T-cell (primary cell): Measurements from ENCODE around the gene LRRC75B. TPM values are rescaled to one million over a fixed set of nuclear protein-coding genes. Genes with fewer than 3 reads are reported as not detected.

Experiments
- ATAC-seq, 4 experiments: fragments of 200-7000 bp in 3 of 4; fragments of 150-1000 bp in 1 of 4; cut with Tn5 transposase; replicated peaks in 1 of 4; 1 replicate in 3 of 4; 2 replicates in 1 of 4; pipeline ENCODE4 v1.10.0; 2021; ENCODE audit warnings: moderate library complexity in 3 of 4, mild to moderate bottlenecking in 2 of 4, moderate number of reproducible peaks in 1 of 4
- CTCF ChIA-PET, 2 donors: fragments of 300-600 bp; sonication (Branson Sonifier 250); formaldehyde crosslinking; loops; one replicate each; lab custom pipeline; 2022; ENCODE audit warnings: antibody characterized with exemption in 2 of 2; lab: Charles Lee
- POLR2A ChIA-PET, 2 donors: fragments of 300-600 bp; sonication (Branson Sonifier 250); formaldehyde crosslinking; loops; one replicate each; lab custom pipeline; 2022; ENCODE audit warnings: antibody characterized with exemption in 2 of 2; lab: Charles Lee
- DNase-seq, 35 experiments: peaks; one replicate each; pipeline versions ENCODE4 v3.0.0 to v3.0.0-alpha.2; 2013 to 2023
- H3K27ac ChIP-seq: one replicate; pipeline ENCODE4 v1.5.1; 2013; ENCODE audit warnings: low read length
- H3K27me3 ChIP-seq, 2 experiments: replicated peaks in 1 of 2; 1 replicate in 1 of 2; 2 replicates in 1 of 2; pipeline versions ENCODE4 v1.6.1 to v1.7.0; 2013; ENCODE audit warnings: low read length in 1 of 2, mixed read lengths in 1 of 2; ENCODE audit not compliant: control insufficient read depth in 2 of 2, insufficient read depth in 2 of 2; ENCODE audit errors: extremely low read depth in 1 of 2
- H3K36me3 ChIP-seq, 2 donors: 1 replicate in 1 of 2; 2 replicates in 1 of 2; pipeline versions ENCODE4 v1.6.1 to v1.7.0; 2013; ENCODE audit warnings: low read length in 1 of 2; ENCODE audit not compliant: control insufficient read depth in 2 of 2, insufficient read depth in 1 of 2; ENCODE audit errors: extremely low read depth in 1 of 2
- H3K4me1 ChIP-seq, 2 experiments: 1 replicate in 1 of 2; 2 replicates in 1 of 2; pipeline versions ENCODE4 v1.6.1 to v1.7.0; 2013; ENCODE audit warnings: low read length in 2 of 2, mixed read lengths in 1 of 2; ENCODE audit not compliant: insufficient read depth in 2 of 2, control insufficient read depth in 1 of 2; ENCODE audit errors: extremely low read depth in 1 of 2
- H3K4me3 ChIP-seq, 2 donors: 1 replicate in 1 of 2; 2 replicates in 1 of 2; pipeline versions ENCODE4 v1.5.1 to v1.7.0; 2013; ENCODE audit warnings: mild to moderate bottlenecking in 2 of 2, low read length in 1 of 2, moderate library complexity in 1 of 2; ENCODE audit not compliant: control insufficient read depth in 1 of 2; ENCODE audit errors: extremely low read depth in 1 of 2
- H3K9me3 ChIP-seq: 2 replicates; pipeline ENCODE4 v1.7.0; 2013
- H3K27ac Mint-ChIP-seq, 2 donors: one replicate each; pipeline ENCODE4 v1.8.0; 2020 to 2021; ENCODE audit warnings: mild to moderate bottlenecking in 2 of 2, mixed read lengths in 2 of 2
- H3K27me3 Mint-ChIP-seq, 2 donors: one replicate each; pipeline ENCODE4 v1.8.0; 2021 to 2022; ENCODE audit warnings: mixed read lengths in 2 of 2
- H3K36me3 Mint-ChIP-seq: one replicate; pipeline ENCODE4 v1.8.0; 2021; ENCODE audit warnings: mixed read lengths
- H3K4me1 Mint-ChIP-seq, 3 donors: one replicate each; pipeline ENCODE4 v1.8.0; 2020 to 2022; ENCODE audit warnings: mixed read lengths in 3 of 3, mild to moderate bottlenecking in 1 of 3
- H3K4me3 Mint-ChIP-seq, 3 donors: one replicate each; pipeline ENCODE4 v1.8.0; 2020 to 2022; ENCODE audit warnings: mild to moderate bottlenecking in 3 of 3, mixed read lengths in 3 of 3, moderate library complexity in 3 of 3
- H3K9me3 Mint-ChIP-seq, 3 donors: one replicate each; pipeline ENCODE4 v1.8.0; 2020 to 2022; ENCODE audit warnings: mixed read lengths in 3 of 3
- WGBS: methylation state at CpG from one replicate; pipeline ENCODE4 v1.1.5; 2013; ENCODE audit warnings: missing lambda C conversion rate; ENCODE audit not compliant: insufficient coverage; 5-methylcytosine and 5-hydroxymethylcytosine counted together
- total RNA-seq, 35 experiments: library from RNA in 6 of 35; stranded (reverse) in 6 of 35; fragments of 120-200 nt in 1 of 35; gene quantifications; one replicate each; pipeline versions ENCODE4 v1.2.1 to v1.2.4 and lab custom pipeline; 2013 to 2026

The LRRC75B gene
- total RNA-seq, 5 donors from 2014 or later (not counting 1 experiment from before 2014, with no cell fraction given): 0.47 to 0.72 (median 0.54) TPM; not detected in 2

DNA sequence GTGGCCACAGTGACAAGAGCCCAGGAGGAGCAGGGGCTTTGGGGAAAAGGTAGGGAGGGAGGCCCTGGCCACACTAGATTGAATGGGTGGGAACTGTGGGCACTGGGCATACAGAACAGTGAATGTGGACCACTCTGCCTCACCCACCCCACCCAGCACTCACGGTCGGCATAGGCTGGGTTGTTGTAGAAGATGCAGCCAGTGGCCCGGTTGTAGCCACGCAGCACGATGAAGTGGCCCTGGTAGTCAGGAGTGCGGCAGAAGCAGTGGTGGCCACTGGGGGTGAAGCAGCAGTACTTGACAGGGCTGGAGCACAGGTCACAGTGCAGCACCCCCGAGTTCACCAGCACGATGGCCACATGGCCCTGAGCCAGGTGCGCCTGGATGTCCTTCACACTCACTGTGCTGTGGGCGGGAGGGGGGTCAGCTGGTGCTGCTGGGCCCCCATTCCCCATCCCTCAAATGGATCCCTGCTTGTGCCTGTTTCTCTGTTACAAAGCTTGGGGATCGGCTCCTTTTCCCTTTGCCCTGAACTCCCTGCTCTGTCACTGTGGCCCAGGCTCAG lies 49.1 kb downstream of the LRRC75B start:
- Mint-ChIP-seq H3K4me1 (peaks cover 0 to 6% (median 0%) of the 10 kb centered on the region in 3 donors), H3K27ac (no peak overlapping the region), H3K27me3 (no peaks in the 10 kb centered on the region), H3K9me3 (no peaks in the 10 kb centered on the region), H3K36me3 (peaks cover 43% of the 10 kb centered on the region), H3K4me3 (no peak overlapping the region)
- Histone ChIP-seq H3K36me3 (peaks cover 26 to 77% of the 10 kb centered on the region in 2 donors), H3K4me3 (no peak overlapping the region), H3K4me1 (no peaks in the 10 kb centered on the region), H3K9me3 (no peaks in the 10 kb centered on the region), H3K27me3 (no peaks in the 10 kb centered on the region), H3K27ac (no peak overlapping the region)
- DNase-seq (no peak), ATAC-seq (no peak)
- ChIA-PET CTCF (no interaction called here), POLR2A (interaction anchor here in 1 of 2 donors (0.6 kb wide), 1 partner anchor 20 kb away, joined by 3 read pairs; no protein-coding TSS in a partner anchor)
- WGBS: 95% methylated on average over 7 of the region's 11 CpGs

DNA sequence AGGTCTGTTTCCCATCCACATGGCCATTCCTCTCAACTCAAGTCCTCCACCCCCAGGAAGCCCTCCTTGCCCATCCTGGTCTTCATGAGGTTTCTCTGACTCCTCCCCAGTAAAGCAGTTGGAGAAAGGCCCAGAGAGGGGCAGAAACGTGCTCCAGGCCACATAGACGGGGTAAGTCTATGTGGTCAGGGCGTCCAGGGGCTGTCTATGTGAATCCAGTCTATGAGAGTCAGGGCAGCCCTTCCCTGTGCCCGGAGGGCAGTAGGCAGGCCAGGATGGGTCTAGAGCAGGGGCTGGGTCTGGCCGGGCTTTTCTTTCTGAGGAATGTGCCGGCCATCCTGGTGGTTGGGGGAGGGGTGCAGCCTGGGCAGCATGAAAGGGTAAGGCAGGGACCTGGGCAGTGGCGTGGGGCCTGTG lies 49.7 kb downstream of the LRRC75B start:
- Histone ChIP-seq H3K27ac (no peak overlapping the region), H3K36me3 (peaks cover 26 to 73% of the 10 kb centered on the region in 2 donors), H3K9me3 (no peaks in the 10 kb centered on the region), H3K4me3 (no peak overlapping the region), H3K27me3 (no peaks in the 10 kb centered on the region), H3K4me1 (no peaks in the 10 kb centered on the region)
- no peaks in the 10 kb centered on the region for H3K9me3 Mint-ChIP-seq
- DNase-seq: no peak
- H3K27ac Mint-ChIP-seq: no peak overlapping the region
- 90% methylated on average over 6 of the region's 7 CpGs for WGBS
- ATAC-seq: no peak
- peaks cover 39% of the 10 kb centered on the region for H3K36me3 Mint-ChIP-seq
- ChIA-PET POLR2A (no interaction called here), CTCF (no interaction called here)
- peaks cover 0 to 3% (median 0%) of the 10 kb centered on the region in 3 donors for H3K4me1 Mint-ChIP-seq
- no peaks in the 10 kb centered on the region for H3K27me3 Mint-ChIP-seq
- H3K4me3 Mint-ChIP-seq: no peak overlapping the region

DNA sequence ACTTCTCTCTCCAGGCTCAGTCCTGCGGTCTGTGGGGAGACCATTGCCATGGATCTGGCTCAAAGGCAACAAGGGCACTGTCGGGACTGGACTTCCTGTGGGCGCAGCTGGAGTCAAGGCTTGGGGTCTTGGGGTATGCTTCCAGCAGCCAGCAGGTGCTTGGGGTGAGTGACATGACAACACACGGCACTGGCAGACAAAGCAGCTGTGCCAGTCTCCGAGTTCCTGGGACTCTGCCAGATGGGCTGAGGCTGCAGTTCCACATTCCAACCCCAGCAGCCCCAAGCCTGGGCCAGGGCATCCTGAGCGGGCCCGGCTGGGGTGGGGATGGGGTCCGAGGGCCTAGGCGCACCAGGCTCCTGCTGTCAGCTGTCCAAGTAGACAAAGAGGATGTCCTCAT lies 50.2 kb downstream of the LRRC75B start:
- 86% methylated on average over 9 of the region's 9 CpGs for WGBS
- H3K36me3 ChIP-seq: peaks cover 21 to 67% of the 10 kb centered on the region in 2 donors
- DNase-seq: no peak
- no peak overlapping the region for H3K27ac ChIP-seq
- CTCF ChIA-PET: no interaction called here
- no peaks in the 10 kb centered on the region for H3K4me1 ChIP-seq
- POLR2A ChIA-PET: no interaction called here
- H3K36me3 Mint-ChIP-seq: peaks cover 35% of the 10 kb centered on the region
- no peaks in the 10 kb centered on the region for H3K27me3 Mint-ChIP-seq
- H3K4me1 Mint-ChIP-seq: peaks cover 0 to 3% (median 0%) of the 10 kb centered on the region in 3 donors
- no peak overlapping the region for H3K4me3 Mint-ChIP-seq
- no peaks in the 10 kb centered on the region for H3K9me3 Mint-ChIP-seq
- no peak overlapping the region for H3K27ac Mint-ChIP-seq
- no peaks in the 10 kb centered on the region for H3K27me3 ChIP-seq
- ATAC-seq: no peak
- H3K9me3 ChIP-seq: no peaks in the 10 kb centered on the region
- no peak overlapping the region for H3K4me3 ChIP-seq

DNA sequence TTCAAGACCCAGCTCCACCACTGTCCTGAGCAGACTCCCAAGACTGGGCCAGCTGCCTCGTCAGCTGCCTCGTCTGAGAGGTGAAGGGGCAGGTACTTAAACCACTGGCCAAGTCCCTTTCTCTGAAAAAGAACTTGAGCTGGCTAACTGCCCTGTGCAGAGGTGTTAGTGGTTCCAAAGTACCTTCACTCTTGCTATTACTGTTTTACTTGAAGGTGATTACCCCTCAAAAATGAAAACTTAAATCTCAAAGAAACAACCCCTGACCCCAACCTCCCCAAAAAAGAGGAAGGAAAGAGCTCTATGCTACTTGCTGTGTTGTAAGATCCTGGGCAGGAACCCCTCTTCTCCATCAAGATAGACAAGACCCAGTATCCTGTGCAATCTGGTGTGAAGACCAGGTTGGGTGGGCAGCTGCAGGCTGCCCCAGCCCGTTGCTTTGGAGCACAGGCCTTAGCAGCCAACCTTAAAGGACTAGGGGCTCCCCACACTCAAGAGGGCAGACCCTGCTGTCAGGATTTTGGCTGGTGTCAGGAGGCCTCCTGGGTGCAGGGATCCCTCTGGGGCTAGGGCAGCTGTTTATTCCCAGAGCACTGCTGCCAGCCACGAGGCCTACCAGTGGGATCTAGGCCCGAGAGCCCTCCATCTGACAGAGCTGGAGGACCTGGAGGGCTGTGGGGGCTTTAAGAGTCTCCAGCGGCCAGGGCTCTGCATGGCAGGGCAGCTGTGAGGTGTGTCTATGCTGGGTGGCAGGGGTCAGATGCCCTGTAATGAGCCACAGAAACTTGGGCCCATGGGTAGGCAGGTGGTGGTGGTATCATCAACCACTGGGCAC lies 51.0 kb downstream of the LRRC75B start:
- H3K27me3 ChIP-seq: no peaks in the 10 kb centered on the region
- WGBS: 76% methylated on average over 4 of the region's 6 CpGs
- H3K27ac Mint-ChIP-seq: no peak overlapping the region
- CTCF ChIA-PET: interaction anchor here in 1 of 2 donors (0.6 kb wide), 1 partner anchor 155 kb away, joined by 4 read pairs; no protein-coding TSS in a partner anchor
- H3K4me1 Mint-ChIP-seq: peaks cover 0 to 3% (median 0%) of the 10 kb centered on the region in 3 donors
- H3K4me3 Mint-ChIP-seq: no peak overlapping the region
- H3K27ac ChIP-seq: no peak overlapping the region
- no peaks in the 10 kb centered on the region for H3K9me3 Mint-ChIP-seq
- ATAC-seq: no peak
- peaks cover 20 to 60% of the 10 kb centered on the region in 2 donors for H3K36me3 ChIP-seq
- POLR2A ChIA-PET: interaction anchor here in 1 of 2 donors (0.6 kb wide), 1 partner anchor 19 kb away, joined by 3 read pairs; no protein-coding TSS in a partner anchor
- H3K4me1 ChIP-seq: no peaks in the 10 kb centered on the region
- no peak overlapping the region for H3K4me3 ChIP-seq
- H3K9me3 ChIP-seq: no peaks in the 10 kb centered on the region
- DNase-seq: no peak
- peaks cover 28% of the 10 kb centered on the region for H3K36me3 Mint-ChIP-seq
- H3K27me3 Mint-ChIP-seq: no peaks in the 10 kb centered on the region

DNA sequence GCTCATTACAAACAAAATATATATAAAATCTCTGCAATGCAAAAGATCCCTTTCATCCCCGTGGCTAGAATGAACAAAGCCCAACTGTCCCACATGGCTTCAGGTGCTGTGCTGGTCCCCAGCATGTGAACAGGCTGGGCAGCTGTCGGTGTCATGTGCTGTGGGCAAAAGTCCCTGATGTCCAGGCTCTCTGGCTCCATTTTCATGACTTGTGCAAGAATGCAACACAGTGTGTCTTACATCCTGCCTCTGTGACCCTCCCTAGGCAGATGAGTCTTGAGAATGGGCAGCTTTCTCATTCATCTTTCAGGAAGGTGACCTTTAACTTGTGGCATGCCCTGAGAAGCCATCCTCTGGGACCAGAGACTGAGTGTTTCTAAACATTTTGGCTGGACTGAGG lies 52.4 kb downstream of the LRRC75B start:
- ChIA-PET CTCF (no interaction called here), POLR2A (no interaction called here)
- Mint-ChIP-seq H3K36me3 (peaks cover 20% of the 10 kb centered on the region), H3K27me3 (no peaks in the 10 kb centered on the region), H3K27ac (no peak overlapping the region), H3K4me3 (no peak overlapping the region), H3K4me1 (peaks cover 0 to 3% (median 0%) of the 10 kb centered on the region in 3 donors), H3K9me3 (no peaks in the 10 kb centered on the region)
- H3K9me3 ChIP-seq: no peaks in the 10 kb centered on the region
- peaks cover 20 to 51% of the 10 kb centered on the region in 2 donors for H3K36me3 ChIP-seq
- no peak overlapping the region for H3K4me3 ChIP-seq
- ATAC-seq: no peak
- no peaks in the 10 kb centered on the region for H3K4me1 ChIP-seq
- H3K27me3 ChIP-seq: no peaks in the 10 kb centered on the region
- DNase-seq: no peak
- WGBS: 100% methylated on average over 1 of the region's 2 CpGs
- H3K27ac ChIP-seq: no peak overlapping the region

DNA sequence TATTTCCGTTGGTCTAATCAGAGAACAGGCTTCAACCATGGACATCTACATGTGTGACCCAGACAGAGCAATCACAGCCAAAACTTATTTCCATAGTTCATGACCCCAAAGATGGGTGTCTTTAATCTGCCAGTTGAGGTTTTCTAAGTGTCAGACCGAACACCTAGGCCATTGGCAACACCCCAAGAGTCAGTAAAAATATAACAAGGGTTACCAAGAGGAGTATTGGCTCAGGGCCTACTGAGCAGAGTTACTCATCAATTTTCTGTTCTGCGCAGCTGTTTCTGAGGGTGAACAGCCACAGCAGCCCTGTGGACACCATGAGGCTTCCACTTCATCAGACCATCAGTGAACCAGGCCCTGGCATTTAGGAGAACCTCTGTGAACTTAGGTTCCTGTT lies 56.8 kb downstream of the LRRC75B start:
- H3K27ac Mint-ChIP-seq: no peak overlapping the region
- WGBS: 80% methylated on average over 3 of the region's 3 CpGs
- Histone ChIP-seq H3K36me3 (peaks cover 5 to 13% of the 10 kb centered on the region in 2 donors), H3K27me3 (no peaks in the 10 kb centered on the region), H3K4me1 (no peaks in the 10 kb centered on the region), H3K27ac (no peak overlapping the region), H3K9me3 (no peaks in the 10 kb centered on the region), H3K4me3 (no peak overlapping the region)
- ChIA-PET POLR2A (no interaction called here), CTCF (no interaction called here)
- ATAC-seq (no peak), DNase-seq (no peak)
- H3K27me3 Mint-ChIP-seq: no peaks in the 10 kb centered on the region
- H3K36me3 Mint-ChIP-seq: peaks cover 16% of the 10 kb centered on the region
- no peaks in the 10 kb centered on the region for H3K9me3 Mint-ChIP-seq
- H3K4me1 Mint-ChIP-seq: peaks cover 0 to 2% (median 0%) of the 10 kb centered on the region in 3 donors
- no peak overlapping the region for H3K4me3 Mint-ChIP-seq
